BLaER1 (cell line): Measurements from ENCODE around the gene PTPRT.
"Not testable (repeated sequence)": the region's sequence is repeated elsewhere in the genome, so short reads cannot be mapped to it uniquely, and the experiment has no call there.

ENCODE experiments used
- H3K27ac ChIP-seq: shearing (Covaris generic); formaldehyde crosslinking; 2 replicates; pipeline ENCODE4 v1.8.1; 2022
- H3K27me3 ChIP-seq: shearing (Covaris generic); formaldehyde crosslinking; 2 replicates; pipeline ENCODE4 v1.8.1; 2022
- H3K36me3 ChIP-seq: shearing (Covaris generic); formaldehyde crosslinking; 2 replicates; pipeline ENCODE4 v1.8.1; 2022
- H3K4me1 ChIP-seq: shearing (Covaris generic); formaldehyde crosslinking; 2 replicates; pipeline ENCODE4 v1.8.1; 2022
- H3K4me2 ChIP-seq: shearing (Covaris generic); formaldehyde crosslinking; 2 replicates; pipeline ENCODE4 v1.8.1; 2022
- H3K4me3 ChIP-seq: shearing (Covaris generic); formaldehyde crosslinking; 2 replicates; pipeline ENCODE4 v1.8.1; 2022
- H3K9ac ChIP-seq: shearing (Covaris generic); formaldehyde crosslinking; 2 replicates; pipeline ENCODE4 v1.8.1; 2022
- H3K9me3 ChIP-seq: shearing (Covaris generic); formaldehyde crosslinking; 2 replicates; pipeline ENCODE4 v1.8.1; 2022
- H4K20me1 ChIP-seq: shearing (Covaris generic); formaldehyde crosslinking; 2 replicates; pipeline ENCODE4 v1.8.1; 2022
- Cebpa-rat ChIP-seq: shearing (Covaris generic); IDR thresholded peaks from 2 replicates; pipeline ENCODE4 v1.8.1; 2022

The PTPRT gene

GRCh38 chr20:43167615-43168014 lies 22.1 kb downstream of the PTPRT start:
- Histone ChIP-seq H3K9ac (no peak overlapping the region), H3K27ac (no peak overlapping the region), H3K27me3 (no peaks in the 10 kb centered on the region), H3K9me3 (no peaks in the 10 kb centered on the region), H3K4me1 (no peaks in the 10 kb centered on the region), H3K4me3 (no peak overlapping the region), H3K36me3 (no peaks in the 10 kb centered on the region), H3K4me2 (no peak overlapping the region), H4K20me1 (no peaks in the 10 kb centered on the region)
- no peak for TF ChIP-seq Cebpa-rat

GRCh38 chr20:43167021-43167420 lies 22.7 kb downstream of the PTPRT start:
- Histone ChIP-seq H3K9me3 (no peaks in the 10 kb centered on the region), H3K27me3 (no peaks in the 10 kb centered on the region), H3K4me1 (no peaks in the 10 kb centered on the region), H3K36me3 (no peaks in the 10 kb centered on the region), H3K4me2 (no peak overlapping the region), H3K4me3 (no peak overlapping the region), H3K9ac (no peak overlapping the region), H3K27ac (no peak overlapping the region), H4K20me1 (no peaks in the 10 kb centered on the region)
- no peak for TF ChIP-seq Cebpa-rat

- Histone ChIP-seq H3K27ac (no peak overlapping the region), H4K20me1 (no peaks in the 10 kb centered on the region), H3K9ac (no peak overlapping the region), H3K4me1 (no peaks in the 10 kb centered on the region), H3K27me3 (no peaks in the 10 kb centered on the region), H3K36me3 (no peaks in the 10 kb centered on the region), H3K4me2 (no peak overlapping the region), H3K4me3 (no peak overlapping the region), H3K9me3 (no peaks in the 10 kb centered on the region)
- TF ChIP-seq Cebpa-rat: no peak
These were observed 24.1 kb downstream of the PTPRT start for GRCh38 chr20:43165611-43166010.

GRCh38 chr20:43164736-43165135 lies 25.0 kb downstream of the PTPRT start:
- H4K20me1 ChIP-seq, H3K27ac ChIP-seq, H3K27me3 ChIP-seq, H3K36me3 ChIP-seq, H3K9ac ChIP-seq, H3K4me3 ChIP-seq, H3K9me3 ChIP-seq, H3K4me1 ChIP-seq, H3K4me2 ChIP-seq: not testable (repeated sequence)

- Histone ChIP-seq H3K36me3 (no peaks in the 10 kb centered on the region), H3K27ac (no peak overlapping the region), H3K4me2 (no peak overlapping the region), H3K27me3 (no peaks in the 10 kb centered on the region), H3K4me3 (no peak overlapping the region), H3K9me3 (no peaks in the 10 kb centered on the region), H3K9ac (no peak overlapping the region), H3K4me1 (no peaks in the 10 kb centered on the region), H4K20me1 (no peaks in the 10 kb centered on the region)
- no peak for TF ChIP-seq Cebpa-rat
These were observed 28.0 kb downstream of the PTPRT start for GRCh38 chr20:43161716-43162115.

GRCh38 chr20:43160941-43161340 lies 28.8 kb downstream of the PTPRT start:
- Histone ChIP-seq H3K27ac (no peak overlapping the region), H4K20me1 (no peaks in the 10 kb centered on the region), H3K4me3 (no peak overlapping the region), H3K36me3 (no peaks in the 10 kb centered on the region), H3K4me1 (no peaks in the 10 kb centered on the region), H3K27me3 (no peaks in the 10 kb centered on the region), H3K4me2 (no peak overlapping the region), H3K9me3 (no peaks in the 10 kb centered on the region), H3K9ac (no peak overlapping the region)
- TF ChIP-seq Cebpa-rat: no peak

GRCh38 chr20:43159994-43160393 lies 29.7 kb downstream of the PTPRT start:
- Histone ChIP-seq H3K4me2 (no peak overlapping the region), H3K27me3 (no peaks in the 10 kb centered on the region), H3K9me3 (no peaks in the 10 kb centered on the region), H3K4me3 (no peak overlapping the region), H3K36me3 (no peaks in the 10 kb centered on the region), H3K9ac (no peak overlapping the region), H3K27ac (no peak overlapping the region), H4K20me1 (no peaks in the 10 kb centered on the region), H3K4me1 (no peaks in the 10 kb centered on the region)
- TF ChIP-seq Cebpa-rat: no peak

GRCh38 chr20:43155366-43156100 lies 34.2 kb downstream of the PTPRT start:
- no peaks in the 10 kb centered on the region for H3K27me3 ChIP-seq
- no peak overlapping the region for H3K27ac ChIP-seq
- no peak overlapping the region for H3K9ac ChIP-seq
- no peak overlapping the region for H3K4me2 ChIP-seq
- TF ChIP-seq Cebpa-rat: no peak
- H3K4me1 ChIP-seq: no peaks in the 10 kb centered on the region
- no peaks in the 10 kb centered on the region for H4K20me1 ChIP-seq
- no peaks in the 10 kb centered on the region for H3K9me3 ChIP-seq
- no peak overlapping the region for H3K4me3 ChIP-seq
- H3K36me3 ChIP-seq: no peaks in the 10 kb centered on the region

- Histone ChIP-seq H3K4me3 (no peak overlapping the region), H3K4me2 (no peak overlapping the region), H3K27me3 (no peaks in the 10 kb centered on the region), H3K9ac (no peak overlapping the region), H3K9me3 (no peaks in the 10 kb centered on the region), H4K20me1 (no peaks in the 10 kb centered on the region), H3K36me3 (no peaks in the 10 kb centered on the region), H3K4me1 (no peaks in the 10 kb centered on the region), H3K27ac (no peak overlapping the region)
- no peak for TF ChIP-seq Cebpa-rat
These were observed 37.8 kb downstream of the PTPRT start for GRCh38 chr20:43151901-43152300.

- H3K27me3 ChIP-seq: no peaks in the 10 kb centered on the region
- no peak overlapping the region for H3K9ac ChIP-seq
- H3K9me3 ChIP-seq: no peaks in the 10 kb centered on the region
- no peak overlapping the region for H3K4me3 ChIP-seq
- H3K36me3 ChIP-seq: no peaks in the 10 kb centered on the region
- no peak overlapping the region for H3K4me2 ChIP-seq
- H3K4me1 ChIP-seq: no peaks in the 10 kb centered on the region
- no peak overlapping the region for H3K27ac ChIP-seq
- H4K20me1 ChIP-seq: no peaks in the 10 kb centered on the region
- TF ChIP-seq Cebpa-rat: no peak
These were observed 38.5 kb downstream of the PTPRT start for GRCh38 chr20:43151256-43151655.

GRCh38 chr20:43140726-43141125 lies 49.0 kb downstream of the PTPRT start:
- Histone ChIP-seq H3K9me3 (no peaks in the 10 kb centered on the region), H3K36me3 (no peaks in the 10 kb centered on the region), H3K27me3 (no peaks in the 10 kb centered on the region), H3K4me1 (peaks cover 9% of the 10 kb centered on the region), H4K20me1 (no peaks in the 10 kb centered on the region), H3K4me3 (no peak overlapping the region), H3K27ac (no peak overlapping the region), H3K9ac (no peak overlapping the region), H3K4me2 (no peak overlapping the region)
- no peak for TF ChIP-seq Cebpa-rat
